Left lobe of liver (tissue), 2 donors: ENCODE results near the gene IFI44. TPM values are rescaled to one million over a fixed set of nuclear protein-coding genes. Genes with fewer than 3 reads are reported as not detected.

ENCODE experiments used
- ATAC-seq: fragments of 200-7000 bp; cut with Tn5 transposase; one replicate; pipeline ENCODE4 v1.9.1; 2020; ENCODE audit warnings: mild to moderate bottlenecking, moderate library complexity
- DNase-seq: peaks from one replicate; pipeline ENCODE4 v3.0.0-alpha.2; 2020; ENCODE audit warnings: low spot score
- total RNA-seq: library from RNA; stranded (reverse); gene quantifications from one replicate; pipeline ENCODE4 v1.2.1, GENCODE V29; 2021
- donor health status: DM: no; HTN: no; CAD: no; lungs with moderate emphysema.
- donor health status: DM: no; HTN: yes; CAD: no.

IFI44 gene
- total RNA-seq, 1 donor from 2014 or later, result 5.2 TPM

DNA sequence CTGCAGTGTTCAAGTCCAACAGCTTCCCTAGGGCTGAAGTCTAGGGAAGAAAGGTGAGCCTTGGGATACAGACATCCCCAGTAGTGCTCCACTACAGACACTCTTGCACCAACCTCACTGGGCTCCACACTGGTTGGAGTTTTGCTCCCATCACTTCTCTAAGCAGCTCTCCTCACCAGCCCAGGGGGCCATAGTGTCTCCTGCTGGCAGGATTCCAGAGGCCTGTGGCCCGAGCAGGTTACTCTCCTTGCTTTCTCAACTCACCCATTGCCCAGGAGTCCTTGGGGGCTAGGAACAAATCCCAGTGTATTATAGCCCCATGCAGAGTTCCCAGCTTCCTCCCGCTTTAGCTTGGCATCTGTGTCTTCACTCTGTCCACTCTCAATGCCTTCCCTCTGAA lies 52.8 kb downstream of the IFI44 start:
- no peak for ATAC-seq
- no peak for DNase-seq

DNA sequence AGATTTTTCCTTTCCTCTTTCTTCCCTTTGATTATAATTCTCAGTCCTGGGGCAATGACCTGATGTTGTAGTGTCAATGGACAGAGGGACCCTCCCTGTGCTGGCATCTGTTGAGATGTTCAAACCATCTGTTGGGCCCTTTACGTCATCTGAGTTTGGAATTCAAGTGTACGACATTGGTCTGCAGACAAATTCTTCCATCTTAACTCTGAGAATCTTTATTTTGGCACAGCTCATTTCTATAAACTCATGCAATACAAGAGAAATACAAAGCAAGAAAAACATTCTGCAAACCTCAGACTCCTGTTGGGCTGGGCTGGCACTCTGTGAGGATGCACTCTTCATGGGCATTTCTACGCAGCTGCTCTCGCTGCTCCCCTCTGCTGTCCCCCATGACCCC lies 54.2 kb downstream of the IFI44 start:
- no peak for ATAC-seq
- no peak for DNase-seq

- no peak for ATAC-seq
- DNase-seq, result no peak
Observed at GRCh38 chr1:78712467-78713051, 62.9 kb downstream of the IFI44 start.

DNA sequence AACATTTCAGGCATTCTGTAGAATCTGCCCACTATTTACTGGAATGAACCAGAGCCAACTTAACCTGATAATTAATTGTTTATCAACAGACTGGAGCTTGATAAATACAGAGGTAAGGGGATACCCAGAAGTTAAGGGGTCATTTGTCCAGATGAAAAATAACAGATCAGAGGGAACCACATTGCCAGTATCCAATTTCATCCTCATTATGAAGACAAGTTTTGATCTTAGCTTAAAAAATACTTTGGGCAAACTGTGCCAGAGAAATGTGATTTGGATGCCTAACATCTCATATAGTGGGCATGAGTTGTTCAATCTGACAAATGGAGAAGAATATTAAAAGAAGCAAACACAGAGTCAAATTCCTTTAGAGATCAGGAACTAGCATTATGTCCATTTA lies 63.7 kb downstream of the IFI44 start:
- DNase-seq (no peak), ATAC-seq (no peak)

Other genes starting within 250 kb of the IFI44 start
- gene PTGFR, start 158.9 kb upstream of the IFI44 start, total RNA-seq, result 0.91 TPM
- gene IFI44L, start 29.4 kb upstream of the IFI44 start, total RNA-seq, result 0.63 TPM